Islet precursor cell (in vitro differentiated cells): ENCODE data around the gene PLA2G2F.
A peak's percentile ranks its signal among the peaks of the same experiment; 100 is the strongest.

Source experiments
- DNase-seq: peaks from one replicate; pipeline ENCODE4 v3.0.0-alpha.2; 2018

PLA2G2F gene

DNA sequence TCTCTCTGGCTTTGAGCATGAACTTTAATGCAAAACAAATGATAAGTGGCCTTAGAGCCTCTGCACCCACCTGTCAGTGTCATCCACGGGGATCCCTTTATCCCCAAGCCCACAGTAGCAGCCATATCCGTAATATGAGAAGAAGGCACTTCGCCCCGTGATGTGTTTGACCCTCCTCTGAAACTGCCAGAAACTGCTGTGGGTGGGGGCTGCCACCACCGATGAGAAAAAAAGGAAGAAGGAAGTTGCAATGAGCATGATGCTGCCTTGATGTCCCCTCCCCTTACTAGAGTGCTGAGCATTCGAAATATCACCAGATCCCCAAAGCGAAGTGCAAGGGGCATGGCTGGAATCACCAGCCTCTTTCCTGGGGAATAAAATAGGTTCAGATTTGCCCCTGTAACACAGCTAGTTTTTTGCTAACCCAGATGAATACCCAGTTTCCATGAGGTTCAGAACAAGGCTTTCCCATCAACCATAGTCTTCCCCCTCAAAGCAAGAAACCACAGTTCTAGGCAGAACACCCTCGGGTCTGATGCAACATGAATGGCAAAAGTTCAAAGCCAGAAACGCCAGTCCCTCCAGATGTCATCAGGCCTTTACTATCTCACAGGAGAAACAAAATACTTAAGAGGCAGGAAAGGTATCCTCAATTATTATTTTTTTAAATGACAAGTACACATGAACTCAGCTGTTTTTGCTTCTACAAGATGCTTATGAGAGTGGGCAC is 36.0 kb downstream of the PLA2G2F start:
- no peak for DNase-seq

- DNase-seq = no peak
Measured at GRCh38 chr1:20178634-20179370, 39.7 kb downstream of the PLA2G2F start.

- DNase-seq = no peak
Measured at GRCh38 chr1:20179371-20180128, 40.4 kb downstream of the PLA2G2F start.

- DNase-seq = no peak
Measured at GRCh38 chr1:20180129-20180843, 41.2 kb downstream of the PLA2G2F start.

- DNase-seq = no peak
Measured at GRCh38 chr1:20180844-20181207, 41.7 kb downstream of the PLA2G2F start.

DNA sequence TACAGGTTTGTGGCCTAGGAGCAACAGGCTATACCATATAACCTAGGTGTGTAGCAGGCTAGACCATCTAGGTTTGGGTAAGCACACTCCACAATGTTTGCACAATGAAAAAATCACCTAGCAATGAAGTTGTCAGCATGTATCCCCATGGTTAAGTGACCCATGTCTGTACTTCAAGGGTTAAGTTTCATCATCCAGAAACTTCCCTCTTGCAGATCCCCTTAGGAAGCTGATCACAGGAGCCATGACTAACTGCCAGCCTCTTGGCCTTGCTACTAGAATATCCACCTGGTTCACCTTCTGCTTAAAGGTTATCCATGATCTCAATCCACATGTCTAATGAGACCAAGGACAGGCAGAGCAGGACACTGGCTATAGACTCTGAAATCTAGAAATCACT is 43.3 kb downstream of the PLA2G2F start:
- no peak for DNase-seq

GRCh38 chr1:20183035-20183434 is 43.9 kb downstream of the PLA2G2F start:
- no peak for DNase-seq

GRCh38 chr1:20183616-20184271 is 44.6 kb downstream of the PLA2G2F start:
- no peak for DNase-seq

GRCh38 chr1:20184481-20184900 is 45.4 kb downstream of the PLA2G2F start:
- no peak for DNase-seq

DNA sequence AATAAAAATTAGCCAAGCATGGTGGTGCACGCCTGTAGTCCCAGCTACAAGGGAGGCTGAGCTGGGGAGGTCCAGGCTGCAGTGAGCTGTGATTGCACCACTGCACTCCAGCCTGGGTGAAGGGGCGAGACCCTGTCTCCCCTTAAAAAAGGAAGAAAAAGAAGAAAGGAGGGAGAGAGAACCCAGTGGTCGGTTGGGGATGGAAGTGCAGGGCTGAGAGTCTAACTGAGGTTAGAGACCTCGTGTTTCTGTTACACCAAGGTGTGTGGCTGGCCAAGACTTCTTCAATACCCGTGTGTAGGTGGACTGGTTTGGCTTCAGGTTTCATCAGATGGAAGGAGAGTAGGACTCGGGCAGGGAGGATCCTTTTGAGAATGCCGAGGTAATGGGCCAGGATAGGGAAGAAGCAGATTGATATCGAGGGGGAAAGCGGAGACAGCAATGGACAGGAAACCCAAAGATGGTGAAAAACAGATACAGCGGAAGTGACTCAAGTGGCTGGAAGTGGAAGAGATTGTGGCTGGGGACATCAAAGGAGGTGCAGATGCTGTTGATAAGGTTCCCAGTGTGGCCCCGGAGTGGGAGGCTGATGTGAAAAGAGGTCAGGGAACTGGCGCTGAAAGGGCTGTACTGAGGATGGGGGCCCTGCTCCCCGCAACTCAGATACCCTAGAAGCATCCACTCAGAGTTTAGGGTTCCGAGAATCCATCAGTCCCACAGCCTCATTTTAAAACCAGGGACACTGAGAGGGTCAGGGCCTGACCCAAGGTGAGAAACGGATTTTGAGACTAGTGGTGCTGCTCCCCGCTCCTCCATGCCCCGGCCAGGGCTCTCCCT is 46.1 kb downstream of the PLA2G2F start:
- no peak for DNase-seq

DNA sequence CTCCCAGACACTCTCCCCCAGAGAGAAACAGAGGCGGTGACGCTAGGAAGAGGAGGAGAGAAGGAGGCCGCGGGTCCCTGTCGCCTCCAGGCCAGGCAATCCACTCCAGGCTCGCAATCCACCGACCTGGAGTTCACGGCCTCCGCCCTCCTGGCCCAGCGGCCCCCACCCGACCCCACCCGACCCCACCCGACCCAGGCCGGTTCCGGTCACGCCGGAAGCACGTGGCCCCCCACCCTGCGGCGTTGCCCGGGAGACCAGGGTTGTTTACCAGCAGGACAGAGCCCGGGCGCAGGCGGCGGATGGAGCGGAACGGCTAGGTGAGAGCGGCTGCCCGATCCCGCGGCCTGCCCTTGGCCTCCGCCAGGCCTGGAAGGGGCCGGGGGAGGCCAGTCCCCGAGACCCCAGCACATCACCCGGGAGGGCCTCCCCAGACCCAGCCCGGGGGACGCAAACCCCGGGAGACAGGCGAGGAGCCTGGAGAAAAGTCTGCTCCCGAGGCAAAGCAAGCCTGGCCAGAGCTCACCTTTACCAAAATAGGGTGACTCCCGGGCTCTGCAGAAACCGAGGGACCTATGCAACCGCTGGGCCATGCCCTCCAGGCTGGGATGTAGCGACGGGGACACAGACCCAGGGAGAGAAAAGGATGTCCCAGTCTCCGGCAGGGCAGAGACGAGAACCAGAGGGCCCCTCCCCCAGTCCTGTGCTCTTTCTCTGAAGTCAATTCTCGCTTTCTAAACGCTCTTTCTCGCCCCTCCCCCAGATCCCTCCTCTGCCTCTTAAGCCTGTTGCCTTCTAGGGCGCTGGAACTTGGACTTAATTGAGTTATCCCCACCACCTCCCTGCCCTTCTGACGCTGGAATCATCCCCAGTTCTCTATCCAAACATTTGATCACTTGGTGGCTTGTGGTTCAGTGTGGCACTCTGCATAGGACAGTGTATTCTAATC is 47.0 kb downstream of the PLA2G2F start, which contains the start of the genes PLA2G2C and UBXN10:
Gene PLA2G2C (minus strand): TSS at position 685 of the 949 bp plus-strand sequence. CDS start 9,155 bp downstream, outside the sequence.
Gene UBXN10 (plus strand): TSS at position 263 of the 949 bp plus-strand sequence. CDS start 4,466 bp downstream, outside the sequence.
- DNase-seq = peak; percentile 75

- DNase-seq = no peak
Measured at GRCh38 chr1:20187103-20187812, 48.1 kb downstream of the PLA2G2F start.

DNA sequence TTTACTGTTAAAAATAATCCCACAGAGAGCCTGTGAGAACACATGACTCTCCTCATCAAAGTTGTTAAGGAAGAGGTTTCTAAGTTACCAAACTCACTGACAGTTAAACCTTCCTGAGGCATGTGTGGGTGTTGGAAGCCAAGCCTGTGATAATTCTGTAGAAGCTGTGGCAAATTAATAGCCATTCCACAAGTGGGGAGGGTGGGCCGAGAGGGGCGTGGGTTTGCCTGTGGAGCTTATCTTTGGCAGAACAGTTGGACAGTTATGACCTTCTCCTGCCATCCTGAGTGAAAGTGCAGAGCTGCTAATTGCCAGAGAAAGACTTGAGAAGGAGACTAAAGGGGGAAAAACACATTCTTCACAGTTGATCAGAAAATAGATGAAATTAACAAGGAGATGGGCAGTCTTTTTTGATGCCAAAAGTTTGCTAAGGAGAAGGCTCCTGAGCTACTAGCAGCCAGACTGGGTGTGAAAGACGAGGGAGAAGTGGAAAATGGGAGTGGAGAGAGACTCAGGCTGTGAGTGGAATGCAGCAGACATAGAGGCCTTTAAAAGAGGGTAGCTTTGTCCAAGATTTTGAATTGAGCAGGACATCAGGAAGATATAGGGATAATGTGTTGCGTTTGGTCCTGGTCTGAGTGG is 48.8 kb downstream of the PLA2G2F start:
- DNase-seq = no peak

GRCh38 chr1:20188455-20188817 is 49.3 kb downstream of the PLA2G2F start:
- DNase-seq = no peak

DNA sequence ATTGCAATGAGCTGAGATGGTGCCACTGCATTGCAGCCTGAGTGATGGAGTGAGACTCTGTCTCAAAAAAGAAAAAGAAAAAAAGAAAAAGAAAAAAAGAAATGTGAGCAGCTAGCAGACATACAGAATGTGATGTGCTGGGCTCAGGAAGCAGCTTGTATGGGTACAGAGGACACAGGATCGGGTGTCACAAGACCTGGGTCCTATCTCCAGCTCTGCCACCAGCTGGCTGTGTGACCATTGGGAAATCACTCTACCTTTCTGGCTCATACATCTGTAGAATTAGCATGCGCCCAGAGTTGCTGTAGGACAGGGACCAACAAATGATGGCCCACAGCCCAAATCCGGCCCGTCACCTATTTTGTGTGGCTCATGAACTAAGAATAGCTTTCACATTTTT is 50.5 kb downstream of the PLA2G2F start:
- DNase-seq = no peak

- DNase-seq = no peak
Measured at GRCh38 chr1:20190256-20191160, 51.4 kb downstream of the PLA2G2F start.

DNA sequence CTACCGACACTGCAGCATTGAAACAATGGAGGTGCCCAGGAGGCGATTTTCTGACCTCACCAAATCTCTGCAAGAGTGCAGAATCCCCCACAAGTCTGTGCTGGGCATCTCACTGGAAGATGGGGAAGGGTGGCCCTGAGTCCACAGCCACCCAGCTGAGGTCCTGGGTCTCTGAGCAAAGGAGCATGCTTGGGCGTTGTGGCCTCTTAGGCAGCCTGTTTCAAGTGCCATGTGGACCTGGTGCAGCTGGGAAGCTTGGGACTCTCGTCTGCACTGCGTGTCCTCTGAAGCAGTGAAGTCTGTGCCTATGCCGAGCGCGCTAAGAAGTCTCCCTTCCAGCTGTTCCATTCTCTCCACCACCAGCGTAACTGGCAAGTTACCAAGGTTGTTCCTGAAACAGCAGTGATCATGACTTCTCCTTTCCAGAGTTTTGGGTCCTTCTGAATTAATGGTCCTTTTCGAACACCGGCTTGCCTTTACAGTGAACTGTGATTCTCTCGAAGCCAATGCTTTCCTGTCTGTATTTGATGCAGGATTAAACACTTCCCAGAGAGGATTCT is 52.2 kb downstream of the PLA2G2F start:
- DNase-seq = no peak
